Measurements from ENCODE around the gene TCF7. TPM values are rescaled to one million over a fixed set of nuclear protein-coding genes. Genes with fewer than 3 reads are reported as not detected.

The TCF7 gene
- total RNA-seq, 1 donor from 2014 or later: 77.2 TPM

DNA sequence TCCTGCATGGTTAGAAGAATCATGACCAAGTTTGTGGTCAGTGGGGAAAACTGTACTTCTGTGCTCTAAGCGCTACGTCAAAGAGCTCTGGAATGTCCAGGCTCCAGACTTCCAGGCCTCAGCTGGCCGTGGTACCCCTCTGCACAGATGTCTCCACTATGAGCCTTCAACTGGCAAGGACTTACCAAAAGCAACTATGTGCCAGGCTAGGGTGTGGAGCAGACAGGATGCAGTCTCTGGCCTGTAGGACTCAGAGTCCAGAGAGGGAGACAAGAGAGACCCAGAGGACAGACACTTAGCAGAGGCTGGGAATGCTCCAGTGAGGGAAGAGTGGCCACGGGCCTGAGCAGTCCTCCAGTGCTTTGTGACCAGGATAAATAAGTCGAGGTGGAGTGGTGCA is 31.0 kb upstream of the TCF7 start:
- no peak for DNase-seq (ENCODE audit: low spot score)
- Mint-ChIP-seq H3K4me1 (ENCODE audit: low read depth) (peaks cover 56% of the 10 kb centered on the region), H3K4me3 (no peak overlapping the region), H3K27me3 (ENCODE audit: insufficient read depth) (peaks cover 7% of the 10 kb centered on the region), H3K9me3 (no peaks in the 10 kb centered on the region), H3K27ac (no peak overlapping the region), H3K36me3 (ENCODE audit: low read depth) (peaks cover 4% of the 10 kb centered on the region)
- intact Hi-C loops (cut with micrococcal nuclease): no loop called here

DNA sequence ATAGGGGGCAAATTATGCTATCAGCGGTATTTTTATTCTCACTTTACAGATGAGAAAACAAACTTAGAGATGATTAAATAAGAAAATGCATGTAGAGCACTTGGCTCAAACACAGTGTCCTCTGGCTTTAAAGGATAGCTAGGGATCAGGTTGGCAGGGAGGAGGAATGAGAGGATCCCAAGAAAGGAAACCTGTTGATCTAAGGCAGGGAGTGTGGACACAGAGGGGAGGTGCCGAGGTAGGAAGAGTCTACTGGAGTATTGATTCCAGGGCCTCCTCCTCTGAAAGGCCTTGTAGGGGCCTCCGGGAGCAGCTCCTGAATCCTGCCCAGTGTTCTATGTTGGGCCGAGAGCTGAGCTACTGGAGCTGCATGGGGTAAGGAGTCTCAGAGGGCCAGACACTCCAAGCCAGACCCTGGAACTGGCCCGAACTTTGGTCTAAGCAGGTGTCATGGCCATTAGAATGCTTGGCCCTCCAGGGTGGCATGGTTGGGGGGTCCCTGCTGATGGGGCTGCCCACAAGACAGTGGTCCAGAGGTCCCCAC is 30.4 kb upstream of the TCF7 start:
- intact Hi-C loops (cut with micrococcal nuclease): no loop called here
- H3K9me3 Mint-ChIP-seq: no peaks in the 10 kb centered on the region
- H3K36me3 Mint-ChIP-seq (ENCODE audit: low read depth): peaks cover 4% of the 10 kb centered on the region
- H3K4me1 Mint-ChIP-seq (ENCODE audit: low read depth): peaks cover 60% of the 10 kb centered on the region
- no peak for DNase-seq (ENCODE audit: low spot score)
- no peak overlapping the region for H3K27ac Mint-ChIP-seq
- no peak overlapping the region for H3K4me3 Mint-ChIP-seq
- H3K27me3 Mint-ChIP-seq (ENCODE audit: insufficient read depth): peaks cover 9% of the 10 kb centered on the region

- H3K27me3 Mint-ChIP-seq (ENCODE audit: insufficient read depth): peaks cover 9% of the 10 kb centered on the region
- peaks cover 3% of the 10 kb centered on the region for H3K36me3 Mint-ChIP-seq (ENCODE audit: low read depth)
- peaks cover 59% of the 10 kb centered on the region for H3K4me1 Mint-ChIP-seq (ENCODE audit: low read depth)
- H3K27ac Mint-ChIP-seq: no peak overlapping the region
- H3K4me3 Mint-ChIP-seq: no peak overlapping the region
- no peak for DNase-seq (ENCODE audit: low spot score)
- no peaks in the 10 kb centered on the region for H3K9me3 Mint-ChIP-seq
- intact Hi-C loops (cut with micrococcal nuclease): no loop called here
These were observed 29.9 kb upstream of the TCF7 start for GRCh38 chr5:134084570-134084969.

GRCh38 chr5:134085411-134085810 is 29.1 kb upstream of the TCF7 start:
- H3K9me3 Mint-ChIP-seq: no peaks in the 10 kb centered on the region
- no peak overlapping the region for H3K4me3 Mint-ChIP-seq
- H3K4me1 Mint-ChIP-seq (ENCODE audit: low read depth): peaks cover 56% of the 10 kb centered on the region
- H3K27ac Mint-ChIP-seq: no peak overlapping the region
- peaks cover 3% of the 10 kb centered on the region for H3K36me3 Mint-ChIP-seq (ENCODE audit: low read depth)
- intact Hi-C loops (cut with micrococcal nuclease): no loop called here
- no peak for DNase-seq (ENCODE audit: low spot score)
- H3K27me3 Mint-ChIP-seq (ENCODE audit: insufficient read depth): peaks cover 15% of the 10 kb centered on the region

DNA sequence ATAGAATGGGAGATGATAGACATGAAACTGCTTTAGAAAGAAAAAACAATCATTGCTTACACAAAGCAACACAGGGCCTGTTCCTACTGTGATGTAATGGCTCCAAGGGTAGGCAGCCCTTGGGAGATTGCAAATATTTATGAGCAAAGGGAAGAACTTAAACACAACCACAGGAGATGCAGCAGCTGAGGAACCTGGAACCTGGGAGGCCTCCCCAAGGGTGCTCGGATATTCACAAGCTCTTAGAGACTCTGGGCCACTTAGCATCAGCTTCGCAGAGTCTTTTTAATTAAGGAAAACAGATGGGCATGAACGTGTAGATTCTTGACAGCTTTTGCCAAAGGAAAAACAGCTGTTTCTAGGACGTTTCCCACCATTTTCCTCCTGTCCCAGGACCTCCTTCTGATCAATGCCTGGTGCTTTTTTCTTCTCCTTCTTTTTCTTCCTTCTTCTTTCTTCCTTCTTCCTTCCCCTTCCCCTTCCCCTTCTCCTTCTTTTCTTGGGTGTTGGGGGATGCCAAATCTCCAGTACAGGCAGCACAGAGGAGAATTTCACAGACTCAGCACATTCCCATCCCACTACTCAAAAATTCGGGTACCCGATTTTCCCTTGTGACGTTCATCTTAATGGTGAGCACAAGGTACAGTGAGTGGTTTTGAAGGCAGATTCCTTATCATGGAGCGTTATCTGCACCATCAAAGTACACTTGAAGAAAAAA is 28.1 kb upstream of the TCF7 start:
- intact Hi-C loops (cut with micrococcal nuclease): no loop called here
- peaks cover 65% of the 10 kb centered on the region for H3K4me1 Mint-ChIP-seq (ENCODE audit: low read depth)
- peaks cover 24% of the 10 kb centered on the region for H3K27me3 Mint-ChIP-seq (ENCODE audit: insufficient read depth)
- H3K36me3 Mint-ChIP-seq (ENCODE audit: low read depth): peaks cover 3% of the 10 kb centered on the region
- H3K4me3 Mint-ChIP-seq: peak overlapping the region; percentile 66
- no peaks in the 10 kb centered on the region for H3K9me3 Mint-ChIP-seq
- H3K27ac Mint-ChIP-seq: peak overlapping the region; percentile 90
- DNase-seq (ENCODE audit: low spot score): no peak

DNA sequence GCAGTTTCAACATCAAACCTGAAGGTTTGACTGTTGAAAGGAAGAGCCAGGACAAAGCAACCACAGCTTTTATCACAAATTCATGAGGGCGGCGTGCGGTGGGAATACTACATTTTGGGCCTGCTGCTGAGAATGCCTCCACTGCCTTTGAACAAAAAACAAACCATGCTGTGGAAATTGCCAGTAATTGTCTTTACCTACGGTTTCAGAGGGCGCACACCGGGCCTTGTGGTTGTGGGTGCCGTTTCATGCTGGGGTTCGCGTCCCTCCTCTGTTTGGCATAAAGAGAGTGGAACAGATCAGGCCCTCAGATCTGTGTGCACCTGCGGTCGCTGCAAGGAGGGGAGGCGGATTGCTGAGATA is 27.6 kb upstream of the TCF7 start:
- Mint-ChIP-seq H3K27ac (peak overlapping the region; percentile 90), H3K36me3 (ENCODE audit: low read depth) (peaks cover 3% of the 10 kb centered on the region), H3K9me3 (no peaks in the 10 kb centered on the region), H3K4me1 (ENCODE audit: low read depth) (peaks cover 67% of the 10 kb centered on the region), H3K27me3 (ENCODE audit: insufficient read depth) (peaks cover 27% of the 10 kb centered on the region), H3K4me3 (peak overlapping the region; percentile 66)
- DNase-seq (ENCODE audit: low spot score): peak; percentile 62
- intact Hi-C loops (cut with micrococcal nuclease): loop anchor here (1.0 kb wide), 7 partner anchors 8 to 51 kb away; no protein-coding TSS in a partner anchor

DNA sequence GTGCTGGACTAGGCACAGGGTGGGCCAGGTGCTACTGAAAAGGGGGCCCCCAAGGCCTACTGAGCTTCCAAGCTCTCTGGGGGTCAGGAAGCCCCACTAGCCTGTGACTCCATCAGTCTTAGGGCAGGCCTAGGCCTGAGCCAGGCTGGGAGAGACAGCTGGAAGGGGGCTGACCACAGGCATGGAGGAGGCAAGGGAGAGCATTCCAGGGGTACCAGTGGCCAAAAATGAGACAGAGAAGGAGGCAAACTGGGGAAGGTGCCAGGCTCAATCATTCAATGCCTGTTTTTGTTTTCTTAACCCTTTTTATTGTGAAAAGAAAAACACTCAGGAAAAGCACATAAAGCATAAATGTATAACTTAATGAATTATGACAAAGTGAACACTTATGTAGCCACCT is 26.2 kb upstream of the TCF7 start:
- DNase-seq (ENCODE audit: low spot score): no peak
- Mint-ChIP-seq H3K4me3 (no peak overlapping the region), H3K9me3 (no peaks in the 10 kb centered on the region), H3K27ac (no peak overlapping the region), H3K27me3 (ENCODE audit: insufficient read depth) (peaks cover 41% of the 10 kb centered on the region), H3K4me1 (ENCODE audit: low read depth) (peaks cover 64% of the 10 kb centered on the region), H3K36me3 (ENCODE audit: low read depth) (peaks cover 3% of the 10 kb centered on the region)
- intact Hi-C loops (cut with micrococcal nuclease): no loop called here

- no peak overlapping the region for H3K27ac Mint-ChIP-seq
- H3K4me3 Mint-ChIP-seq: no peak overlapping the region
- intact Hi-C loops (cut with micrococcal nuclease): no loop called here
- H3K4me1 Mint-ChIP-seq (ENCODE audit: low read depth): peaks cover 58% of the 10 kb centered on the region
- no peak for DNase-seq (ENCODE audit: low spot score)
- H3K9me3 Mint-ChIP-seq: no peaks in the 10 kb centered on the region
- H3K36me3 Mint-ChIP-seq (ENCODE audit: low read depth): peaks cover 3% of the 10 kb centered on the region
- H3K27me3 Mint-ChIP-seq (ENCODE audit: insufficient read depth): peaks cover 44% of the 10 kb centered on the region
These were observed 25.4 kb upstream of the TCF7 start for GRCh38 chr5:134088994-134089560.

DNA sequence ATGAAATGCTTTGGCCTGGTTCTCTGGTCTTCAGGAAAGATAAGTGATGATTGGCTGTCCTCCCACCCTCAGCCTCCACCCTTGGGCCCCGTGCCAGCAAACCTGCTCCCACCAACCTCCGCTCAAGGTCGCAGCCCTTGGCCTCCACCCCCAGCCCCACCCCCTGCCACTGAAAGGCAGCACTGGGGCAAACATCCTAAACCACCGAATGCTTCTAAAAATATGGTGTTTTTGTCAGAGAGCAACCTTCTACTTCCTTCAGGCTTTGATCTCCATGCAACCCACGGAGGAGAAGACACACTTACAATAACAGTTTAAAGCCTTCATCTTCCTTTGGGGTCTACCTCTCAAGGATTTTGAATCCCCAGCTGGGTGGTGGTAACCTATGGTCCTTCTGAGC is 24.0 kb upstream of the TCF7 start:
- DNase-seq (ENCODE audit: low spot score): no peak
- Mint-ChIP-seq H3K4me3 (peak overlapping the region; percentile 35), H3K36me3 (ENCODE audit: low read depth) (peaks cover 3% of the 10 kb centered on the region), H3K27ac (peak overlapping the region; percentile 76), H3K27me3 (ENCODE audit: insufficient read depth) (peaks cover 46% of the 10 kb centered on the region), H3K9me3 (no peaks in the 10 kb centered on the region), H3K4me1 (ENCODE audit: low read depth) (peaks cover 58% of the 10 kb centered on the region)
- intact Hi-C loops (cut with micrococcal nuclease): no loop called here

GRCh38 chr5:134091626-134092121 is 22.8 kb upstream of the TCF7 start:
- no peak overlapping the region for H3K27ac Mint-ChIP-seq
- no peak for DNase-seq (ENCODE audit: low spot score)
- peaks cover 48% of the 10 kb centered on the region for H3K27me3 Mint-ChIP-seq (ENCODE audit: insufficient read depth)
- H3K9me3 Mint-ChIP-seq: no peaks in the 10 kb centered on the region
- H3K36me3 Mint-ChIP-seq (ENCODE audit: low read depth): peaks cover under 1% of the 10 kb centered on the region
- H3K4me3 Mint-ChIP-seq: no peak overlapping the region
- intact Hi-C loops (cut with micrococcal nuclease): no loop called here
- H3K4me1 Mint-ChIP-seq (ENCODE audit: low read depth): peaks cover 50% of the 10 kb centered on the region

GRCh38 chr5:134092875-134093274 is 21.6 kb upstream of the TCF7 start:
- H3K4me1 Mint-ChIP-seq (ENCODE audit: low read depth): peaks cover 46% of the 10 kb centered on the region
- intact Hi-C loops (cut with micrococcal nuclease): no loop called here
- no peaks in the 10 kb centered on the region for H3K9me3 Mint-ChIP-seq
- H3K4me3 Mint-ChIP-seq: no peak overlapping the region
- H3K27me3 Mint-ChIP-seq (ENCODE audit: insufficient read depth): peaks cover 56% of the 10 kb centered on the region
- peak overlapping the region; percentile 45 for H3K27ac Mint-ChIP-seq
- peaks cover 2% of the 10 kb centered on the region for H3K36me3 Mint-ChIP-seq (ENCODE audit: low read depth)
- DNase-seq (ENCODE audit: low spot score): no peak

GRCh38 chr5:134093351-134093750 is 21.1 kb upstream of the TCF7 start:
- intact Hi-C loops (cut with micrococcal nuclease): no loop called here
- Mint-ChIP-seq H3K4me1 (ENCODE audit: low read depth) (peaks cover 44% of the 10 kb centered on the region), H3K4me3 (no peak overlapping the region), H3K36me3 (ENCODE audit: low read depth) (peaks cover 2% of the 10 kb centered on the region), H3K9me3 (no peaks in the 10 kb centered on the region), H3K27me3 (ENCODE audit: insufficient read depth) (peaks cover 59% of the 10 kb centered on the region), H3K27ac (no peak overlapping the region)
- DNase-seq (ENCODE audit: low spot score): no peak

DNA sequence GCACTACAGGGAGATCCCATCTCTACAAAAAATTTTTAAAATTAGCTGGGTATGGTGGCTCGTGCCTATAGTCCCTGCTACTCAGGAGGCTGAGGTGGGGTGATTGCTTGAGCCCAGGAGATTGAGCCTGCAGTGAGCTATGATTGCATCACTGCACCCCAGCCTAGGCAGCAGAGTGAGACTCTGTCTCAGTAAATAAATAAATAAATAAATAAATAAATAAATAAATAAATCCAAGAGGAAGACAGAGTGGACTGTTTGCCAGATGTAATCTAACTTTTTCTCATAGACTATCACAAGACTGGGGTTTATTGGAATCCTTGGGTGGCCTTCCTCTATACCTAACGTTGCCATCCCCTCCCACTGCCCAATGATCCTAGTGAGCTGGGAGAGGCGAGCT is 19.2 kb upstream of the TCF7 start:
- intact Hi-C loops (cut with micrococcal nuclease): no loop called here
- Mint-ChIP-seq H3K27me3 (ENCODE audit: insufficient read depth) (peaks cover 57% of the 10 kb centered on the region), H3K9me3 (no peaks in the 10 kb centered on the region), H3K4me1 (ENCODE audit: low read depth) (peaks cover 45% of the 10 kb centered on the region), H3K4me3 (no peak overlapping the region), H3K27ac (no peak overlapping the region), H3K36me3 (ENCODE audit: low read depth) (peaks cover 2% of the 10 kb centered on the region)
- no peak for DNase-seq (ENCODE audit: low spot score)

Data from activated T-helper 1 cell treated with anti-CD3 and anti-CD28 coated beads, Interleukin-12 subunit alpha, Interleukin-12 subunit beta, Interleukin-2, Interleukin-4 antibody, amounts not matched to agents 30 ng/mL and 10 ng/mL and 1 ng/mL, durations not matched to agents 14 hours and 24 hours and 36 hours (primary cell).